GM12878 (cell line): ENCODE results near the gene PCDHGA3.

Experiments
- BACH1 ChIP-seq: fragments of 450-650 bp; IDR thresholded peaks from 2 replicates; pipeline ENCODE4 v1.6.1; 2017; ENCODE audit warnings: mild to moderate bottlenecking, borderline replicate concordance
- CREB1 ChIP-seq: IDR thresholded peaks from 2 replicates; pipeline ENCODE4 v1.6.1; 2012; ENCODE audit warnings: low read depth, mild to moderate bottlenecking, inconsistent platforms
- CTCF ChIP-seq, 3 experiments: IDR thresholded peaks in 2 of 3; conservative IDR thresholded peaks in 1 of 3; 2 replicates each; pipeline ENCODE4 v1.5.1; 2011; ENCODE audit warnings: low read depth in 3 of 3, low read length in 3 of 3, mild to moderate bottlenecking in 3 of 3, control low read depth in 2 of 3, moderate library complexity in 2 of 3, inconsistent platforms in 1 of 3, mixed read lengths in 1 of 3; ENCODE audit not compliant: control insufficient read depth in 2 of 3, insufficient read depth in 1 of 3; ENCODE audit errors: extremely low read depth in 1 of 3
- EZH2 ChIP-seq: IDR thresholded peaks from 2 replicates; pipeline ENCODE4 v1.6.1; 2012; ENCODE audit warnings: low read depth, mild to moderate bottlenecking, control low read depth, inconsistent platforms, low read length, borderline replicate concordance; ENCODE audit not compliant: control insufficient read depth
- PBX3 ChIP-seq: IDR thresholded peaks from 2 replicates; pipeline ENCODE4 v1.6.1; 2011; ENCODE audit warnings: mild to moderate bottlenecking, low read depth, low read length, moderate library complexity; ENCODE audit not compliant: insufficient replicate concordance
- RCOR1 ChIP-seq: conservative IDR thresholded peaks from 2 replicates; pipeline ENCODE4 v1.6.1; 2012; ENCODE audit warnings: low read depth, low read length, improper control_type of control experiment
- SREBF2 ChIP-seq: IDR thresholded peaks from 2 replicates; pipeline ENCODE4 v1.6.1; 2012; ENCODE audit warnings: mild to moderate bottlenecking, low read length

- TF ChIP-seq CTCF (IDR thresholded peaks at IDR 0.05 in 2 of 3, conservative IDR thresholded peaks at IDR 0.05 in 1 of 3; ENCODE audit: control insufficient read depth in 2 of 3, extremely low read depth in 1 of 3, insufficient read depth in 1 of 3, low read depth in 3 of 3, low read length in 3 of 3) = peak; percentile 36 to 50 (median 40); a peak in 4 of 6 replicates
- TF ChIP-seq BACH1 = no peak
- TF ChIP-seq CREB1 = no peak
- TF ChIP-seq PBX3 = no peak
- TF ChIP-seq SREBF2 = no peak
- no peak for TF ChIP-seq EZH2
- no peak for TF ChIP-seq RCOR1
These were observed 13.1 kb upstream of the PCDHGA3 start, which contains the start of gene PCDHGA1 for GRCh38 chr5:141330299-141331080.
